GM12801 (cell line): ENCODE measurements around the gene C14orf119.

ENCODE experiments used
- TF ChIP-seq, protein P1 (sequence below): IDR thresholded peaks from one replicate; pipeline ENCODE4 v1.5.1; 2011; ENCODE audit warnings: control low read depth; ENCODE audit not compliant: insufficient read length; ENCODE audit errors: extremely low read depth

The C14orf119 gene

DNA sequence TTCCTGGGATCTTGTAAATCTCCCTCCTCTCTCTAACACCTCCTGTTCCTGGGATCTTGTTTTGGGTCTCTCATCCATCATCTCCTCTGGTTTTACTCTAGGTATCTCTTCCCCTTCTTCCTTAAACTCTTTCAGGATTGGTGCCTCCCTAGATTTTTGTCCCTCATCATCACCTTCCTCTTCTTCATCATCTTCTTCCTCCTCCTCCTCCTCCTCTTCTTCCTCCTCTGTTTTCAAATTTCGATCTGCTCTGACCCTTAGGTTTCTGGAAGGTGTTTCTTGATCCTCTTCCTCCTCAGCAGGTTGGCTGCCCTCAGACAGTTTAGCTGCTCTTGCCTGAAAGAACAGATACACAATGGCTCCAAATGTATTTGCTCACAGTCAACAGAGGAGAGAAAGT lies 14.8 kb upstream of the C14orf119 start:
- TF ChIP-seq, protein P1, sequence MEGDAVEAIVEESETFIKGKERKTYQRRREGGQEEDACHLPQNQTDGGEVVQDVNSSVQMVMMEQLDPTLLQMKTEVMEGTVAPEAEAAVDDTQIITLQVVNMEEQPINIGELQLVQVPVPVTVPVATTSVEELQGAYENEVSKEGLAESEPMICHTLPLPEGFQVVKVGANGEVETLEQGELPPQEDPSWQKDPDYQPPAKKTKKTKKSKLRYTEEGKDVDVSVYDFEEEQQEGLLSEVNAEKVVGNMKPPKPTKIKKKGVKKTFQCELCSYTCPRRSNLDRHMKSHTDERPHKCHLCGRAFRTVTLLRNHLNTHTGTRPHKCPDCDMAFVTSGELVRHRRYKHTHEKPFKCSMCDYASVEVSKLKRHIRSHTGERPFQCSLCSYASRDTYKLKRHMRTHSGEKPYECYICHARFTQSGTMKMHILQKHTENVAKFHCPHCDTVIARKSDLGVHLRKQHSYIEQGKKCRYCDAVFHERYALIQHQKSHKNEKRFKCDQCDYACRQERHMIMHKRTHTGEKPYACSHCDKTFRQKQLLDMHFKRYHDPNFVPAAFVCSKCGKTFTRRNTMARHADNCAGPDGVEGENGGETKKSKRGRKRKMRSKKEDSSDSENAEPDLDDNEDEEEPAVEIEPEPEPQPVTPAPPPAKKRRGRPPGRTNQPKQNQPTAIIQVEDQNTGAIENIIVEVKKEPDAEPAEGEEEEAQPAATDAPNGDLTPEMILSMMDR = no peak

DNA sequence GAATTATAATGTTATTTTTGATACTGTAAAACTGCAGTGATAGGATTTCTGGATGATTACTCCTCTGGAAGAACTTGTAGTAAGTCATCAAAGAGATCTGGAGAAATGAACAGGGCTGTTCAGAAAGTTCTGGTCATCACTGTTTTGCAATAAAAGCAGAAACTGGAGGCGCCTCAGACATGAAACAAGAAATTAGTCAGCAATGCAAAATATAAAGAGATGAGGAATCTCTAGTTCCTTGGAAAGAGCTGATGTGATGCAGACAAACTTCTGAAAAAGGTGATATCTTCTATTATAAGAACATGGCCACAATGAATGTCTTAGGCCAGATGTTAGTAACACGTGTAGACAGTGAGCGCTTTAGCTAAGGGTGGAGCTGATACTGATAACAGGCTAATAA lies 9.8 kb upstream of the C14orf119 start:
- TF ChIP-seq, protein P1 = no peak

DNA sequence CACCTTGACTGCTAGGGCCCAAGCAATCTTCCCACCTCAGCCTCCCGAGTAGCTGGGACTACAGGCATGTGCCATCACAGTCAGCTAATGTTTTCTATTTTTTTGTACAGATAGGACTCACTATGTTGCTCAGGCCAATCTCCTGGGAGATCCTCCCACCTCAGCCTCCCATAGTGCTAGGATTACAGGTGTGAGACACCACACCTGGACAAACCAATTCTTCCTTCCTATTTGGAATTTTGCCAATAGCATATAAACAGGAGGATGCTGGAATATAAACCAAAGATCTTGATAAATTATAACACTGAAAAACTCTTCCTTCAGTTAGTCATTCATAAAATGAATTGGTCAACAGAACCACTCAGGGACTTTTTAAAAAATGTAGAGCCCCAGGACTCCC lies 8.7 kb upstream of the C14orf119 start:
- TF ChIP-seq, protein P1 = no peak

DNA sequence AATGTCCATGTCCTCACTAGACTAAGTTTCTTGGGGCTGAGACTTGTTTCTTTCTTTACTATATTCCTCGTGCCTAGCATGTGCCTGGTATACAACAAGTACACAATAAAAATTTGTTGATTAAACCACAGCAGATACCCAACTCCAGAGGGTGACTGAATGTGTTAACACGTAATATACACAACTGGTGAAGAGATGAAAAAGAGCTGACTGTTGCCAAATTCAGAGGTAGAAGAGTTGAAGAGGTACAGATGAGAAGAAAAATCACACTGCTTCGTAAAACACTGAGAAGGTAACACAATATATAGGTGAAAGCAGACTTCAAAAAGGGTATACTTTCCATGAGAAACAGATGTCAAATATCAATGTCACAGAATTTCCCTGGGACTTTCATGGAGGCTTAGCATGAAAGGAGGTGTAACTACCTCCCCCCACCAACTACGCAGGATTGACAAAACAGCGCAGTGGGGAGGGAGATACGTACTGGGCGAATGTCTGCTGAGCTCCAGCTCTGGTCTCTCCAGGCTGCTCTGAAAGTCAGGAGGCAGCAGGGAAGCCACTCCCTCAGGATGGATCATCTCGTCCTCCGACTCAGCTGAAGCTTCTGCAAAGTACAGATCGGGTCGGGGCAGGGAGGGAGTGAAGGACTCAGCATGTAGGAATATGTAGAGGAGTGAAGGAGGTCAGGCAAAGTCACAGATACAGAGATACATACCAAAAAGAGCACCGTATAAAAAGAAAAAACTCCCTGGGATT lies 5.6 kb upstream of the C14orf119 start:
- TF ChIP-seq, protein P1 = no peak

DNA sequence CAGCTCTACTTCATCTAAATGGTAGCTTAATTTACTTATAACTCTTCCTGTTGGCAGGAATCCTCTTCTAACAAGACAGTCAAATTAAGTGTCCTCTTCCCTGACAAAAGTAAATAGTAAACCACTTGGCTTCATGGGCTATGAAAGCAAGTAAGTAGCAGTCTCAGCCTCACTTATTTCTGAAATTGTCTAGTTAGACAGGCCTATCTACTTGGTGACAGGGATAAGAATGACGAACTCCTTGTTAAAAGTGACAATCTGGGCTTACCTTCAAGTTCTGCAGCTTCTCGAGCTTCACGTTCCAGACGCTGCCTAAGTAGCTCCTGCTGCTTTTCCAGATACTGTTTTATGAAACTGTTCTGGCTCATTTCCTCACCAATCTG lies 5.1 kb upstream of the C14orf119 start:
- TF ChIP-seq, protein P1 = no peak

DNA sequence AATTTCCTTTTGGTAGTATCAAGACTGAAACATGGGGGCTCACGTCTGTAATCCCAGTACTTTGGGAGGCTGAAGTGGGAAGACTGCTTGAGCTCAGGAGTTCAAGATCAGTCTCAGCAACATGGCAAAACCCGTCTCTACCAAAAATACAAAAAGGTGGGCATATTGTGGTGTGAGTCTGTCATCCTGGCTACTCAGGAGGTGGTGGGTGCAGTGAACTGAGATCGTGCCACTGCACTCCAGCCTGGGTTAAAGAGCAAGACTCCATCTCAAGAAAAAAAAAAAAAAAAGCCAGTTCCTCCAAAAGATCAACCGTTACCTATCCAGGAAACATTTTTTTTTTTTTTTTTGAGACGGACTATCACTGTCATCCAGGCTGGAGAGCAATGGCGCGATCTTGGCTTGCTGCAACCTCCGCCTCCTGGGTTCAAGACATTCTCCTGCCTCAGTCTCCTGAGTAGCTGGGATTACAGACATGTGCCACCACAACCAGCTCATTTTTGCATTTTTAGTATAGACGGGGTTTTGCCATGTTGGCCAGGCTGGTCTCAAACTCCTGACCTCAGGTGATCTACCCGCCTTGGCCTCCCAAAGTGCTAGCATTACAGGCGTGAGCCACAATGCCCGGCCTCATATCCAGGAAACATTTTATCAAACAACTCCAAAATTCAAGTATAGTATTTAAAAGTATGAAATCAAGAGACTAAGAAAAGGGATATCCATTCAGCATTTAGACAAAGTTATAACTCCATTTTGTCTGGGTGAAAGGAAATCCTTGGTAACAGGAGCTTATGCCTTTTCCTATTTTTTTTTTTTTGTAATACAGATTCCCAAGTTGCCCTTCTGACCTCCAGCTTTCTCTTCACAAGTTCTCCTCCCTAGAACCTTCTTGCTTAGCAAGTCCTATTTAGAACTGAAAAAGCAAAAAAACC lies 3.7 kb upstream of the C14orf119 start:
- TF ChIP-seq, protein P1 = no peak

DNA sequence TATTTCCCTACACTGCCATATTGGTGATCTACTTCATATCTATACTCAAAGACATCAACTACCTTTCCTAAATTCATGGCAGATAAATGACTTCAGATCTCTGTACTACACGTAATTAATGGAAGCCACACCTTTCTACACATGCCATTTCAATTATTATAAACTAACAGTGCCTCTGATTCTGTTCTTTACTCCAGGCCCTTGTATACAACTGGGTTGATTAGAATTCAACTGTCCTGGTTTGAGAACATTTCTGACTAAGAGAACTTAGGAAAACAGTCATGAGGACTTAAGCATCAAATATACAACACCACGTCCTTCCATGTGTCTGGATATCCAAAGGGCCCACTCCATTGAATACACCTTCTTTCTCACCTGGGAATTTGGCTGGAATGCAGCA lies 2.2 kb upstream of the C14orf119 start:
- TF ChIP-seq, protein P1 = no peak
